GM18861 (cell line): ENCODE data around the gene CLEC3B.
"Not testable (repeated sequence)": the region's sequence is repeated elsewhere in the genome, so short reads cannot be mapped to it uniquely, and the experiment has no call there.

Experiments
- ATAC-seq: cut with Tn5 transposase; IDR thresholded peaks from one replicate; pipeline ENCODE4 v1.9.1; 2021; ENCODE audit not compliant: unreplicated experiment

Gene CLEC3B

GRCh38 chr3:45034612-45035252 is 8.6 kb downstream of the CLEC3B start:
- ATAC-seq, result no peak

- no peak for ATAC-seq
These were observed 9.6 kb downstream of the CLEC3B start for GRCh38 chr3:45035441-45036301.

- ATAC-seq, result peak; percentile 48
These were observed 11.8 kb downstream of the CLEC3B start for GRCh38 chr3:45037720-45038455.

- ATAC-seq, result no peak
These were observed 15.6 kb downstream of the CLEC3B start for GRCh38 chr3:45041666-45042065.

GRCh38 chr3:45042162-45042561 is 16.1 kb downstream of the CLEC3B start:
- ATAC-seq, result no peak

GRCh38 chr3:45043728-45044299 is 17.7 kb downstream of the CLEC3B start:
- ATAC-seq, result no peak

- no peak for ATAC-seq
These were observed 22.1 kb downstream of the CLEC3B start for GRCh38 chr3:45048244-45048643.

- ATAC-seq, result no peak
These were observed 23.7 kb downstream of the CLEC3B start for GRCh38 chr3:45049807-45050206.

- ATAC-seq, result no peak
These were observed 25.6 kb downstream of the CLEC3B start for GRCh38 chr3:45051685-45052084.

- not testable (repeated sequence) for ATAC-seq
These were observed 27.7 kb downstream of the CLEC3B start for GRCh38 chr3:45053805-45054195.

GRCh38 chr3:45054196-45054857 is 28.2 kb downstream of the CLEC3B start:
- ATAC-seq, result no peak

- no peak for ATAC-seq
These were observed 28.9 kb downstream of the CLEC3B start for GRCh38 chr3:45055032-45055410.

GRCh38 chr3:45055411-45056143 is 29.5 kb downstream of the CLEC3B start:
- ATAC-seq, result no peak

GRCh38 chr3:45056608-45057301 is 30.7 kb downstream of the CLEC3B start:
- ATAC-seq, result no peak

GRCh38 chr3:45057557-45057956 is 31.5 kb downstream of the CLEC3B start:
- no peak for ATAC-seq

GRCh38 chr3:45059132-45059531 is 33.0 kb downstream of the CLEC3B start:
- no peak for ATAC-seq

GRCh38 chr3:45060165-45060892 is 34.2 kb downstream of the CLEC3B start:
- ATAC-seq, result no peak

GRCh38 chr3:45062697-45063070 is 36.6 kb downstream of the CLEC3B start:
- no peak for ATAC-seq
